Measurements from ENCODE around the gene MOV10L1. TPM values are rescaled to one million over a fixed set of nuclear protein-coding genes. Genes with fewer than 3 reads are reported as not detected.

MOV10L1 gene
- total RNA-seq, 2 experiments from 2014 or later: not detected

DNA sequence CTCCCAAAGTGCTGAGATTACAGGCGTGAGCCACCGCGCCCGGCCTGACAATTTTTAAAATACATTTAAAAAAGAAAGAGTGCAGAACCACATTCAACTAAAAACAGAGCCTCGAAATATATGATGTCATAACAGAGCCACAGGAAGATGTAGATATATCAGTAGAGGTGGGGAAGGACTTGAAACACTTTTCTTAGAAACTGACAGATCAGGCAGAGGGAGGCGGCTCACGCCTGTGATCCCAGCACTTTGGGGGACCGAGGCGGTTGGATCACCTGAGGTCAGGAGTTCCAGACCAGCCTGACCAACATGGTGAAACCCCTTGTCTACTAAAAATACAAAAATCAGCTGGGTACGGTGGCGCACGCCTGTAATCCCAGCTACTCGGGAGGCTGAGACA, 11.6 kb upstream of the MOV10L1 start:
- CTCF ChIA-PET: no interaction called here
- H3K27me3 Mint-ChIP-seq: peaks cover 16% of the 10 kb centered on the region
- H3K36me3 ChIP-seq (ENCODE audit: insufficient read depth, low read length): no peaks in the 10 kb centered on the region

DNA sequence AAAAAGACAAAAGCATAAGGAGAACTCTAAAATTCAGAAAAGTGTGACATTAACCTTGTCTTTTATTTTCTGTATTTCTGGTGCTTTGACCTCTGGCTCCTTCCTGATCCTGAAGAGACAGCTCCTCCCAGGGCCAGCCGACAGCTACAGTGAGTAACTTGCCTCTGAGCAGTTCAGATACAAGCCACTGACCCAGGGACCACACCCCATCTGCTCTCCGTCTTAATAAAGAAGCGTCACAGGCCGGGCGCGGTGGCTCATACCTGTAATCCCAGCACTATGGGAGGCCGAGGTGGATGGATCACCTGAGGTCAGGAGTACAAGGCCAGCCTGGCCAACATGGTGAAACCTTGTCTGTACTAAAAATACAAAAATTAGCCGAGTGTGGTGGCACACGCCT, 11.0 kb upstream of the MOV10L1 start:
- no peaks in the 10 kb centered on the region for H3K36me3 ChIP-seq (ENCODE audit: insufficient read depth, low read length)
- H3K4me3 ChIP-seq (ENCODE audit: low read length): no peak overlapping the region
- CTCF ChIA-PET: no interaction called here
- H3K9me3 Mint-ChIP-seq: no peaks in the 10 kb centered on the region
- intact Hi-C loops (cut with DNase I, micrococcal nuclease): no loop called here
- no peaks in the 10 kb centered on the region for H3K4me1 ChIP-seq (ENCODE audit: insufficient read depth, low read length)
- peaks cover 20% of the 10 kb centered on the region for H3K27me3 Mint-ChIP-seq
- no peak for DNase-seq
- H3K4me3 Mint-ChIP-seq: no peak overlapping the region
- H3K27ac Mint-ChIP-seq: no peak overlapping the region
- ATAC-seq (ENCODE audit: poor library complexity): no peak
- H3K36me3 Mint-ChIP-seq (ENCODE audit: low read depth): no peaks in the 10 kb centered on the region
- H3K4me1 Mint-ChIP-seq (ENCODE audit: low read depth): no peaks in the 10 kb centered on the region
- H3K27ac ChIP-seq (ENCODE audit: low read depth in 1 of 2, low read length in 2 of 2): no peak overlapping the region
- TF ChIP-seq, protein P1, sequence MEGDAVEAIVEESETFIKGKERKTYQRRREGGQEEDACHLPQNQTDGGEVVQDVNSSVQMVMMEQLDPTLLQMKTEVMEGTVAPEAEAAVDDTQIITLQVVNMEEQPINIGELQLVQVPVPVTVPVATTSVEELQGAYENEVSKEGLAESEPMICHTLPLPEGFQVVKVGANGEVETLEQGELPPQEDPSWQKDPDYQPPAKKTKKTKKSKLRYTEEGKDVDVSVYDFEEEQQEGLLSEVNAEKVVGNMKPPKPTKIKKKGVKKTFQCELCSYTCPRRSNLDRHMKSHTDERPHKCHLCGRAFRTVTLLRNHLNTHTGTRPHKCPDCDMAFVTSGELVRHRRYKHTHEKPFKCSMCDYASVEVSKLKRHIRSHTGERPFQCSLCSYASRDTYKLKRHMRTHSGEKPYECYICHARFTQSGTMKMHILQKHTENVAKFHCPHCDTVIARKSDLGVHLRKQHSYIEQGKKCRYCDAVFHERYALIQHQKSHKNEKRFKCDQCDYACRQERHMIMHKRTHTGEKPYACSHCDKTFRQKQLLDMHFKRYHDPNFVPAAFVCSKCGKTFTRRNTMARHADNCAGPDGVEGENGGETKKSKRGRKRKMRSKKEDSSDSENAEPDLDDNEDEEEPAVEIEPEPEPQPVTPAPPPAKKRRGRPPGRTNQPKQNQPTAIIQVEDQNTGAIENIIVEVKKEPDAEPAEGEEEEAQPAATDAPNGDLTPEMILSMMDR (IDR thresholded peaks at IDR 0.05): no peak
- H3K9me3 ChIP-seq (ENCODE audit: control insufficient read depth in 1 of 2, insufficient read depth in 1 of 2, low read length in 2 of 2): peaks cover 0 to 4% of the 10 kb centered on the region in 2 experiments
- peaks cover 3 to 13% of the 10 kb centered on the region in 2 experiments for H3K27me3 ChIP-seq (ENCODE audit: control insufficient read depth in 1 of 2, insufficient read depth in 2 of 2, low read length in 2 of 2)
- POLR2A ChIA-PET: no interaction called here

More for the DNA sequence above, 11.6 kb upstream of the MOV10L1 start:
- intact Hi-C loops (cut with DNase I, micrococcal nuclease): no loop called here
- Histone ChIP-seq H3K4me1 (ENCODE audit: insufficient read depth, low read length) (no peaks in the 10 kb centered on the region), H3K27me3 (ENCODE audit: control insufficient read depth in 1 of 2, insufficient read depth in 2 of 2, low read length in 2 of 2) (peaks cover 0 to 8% of the 10 kb centered on the region in 2 experiments), H3K27ac (ENCODE audit: low read depth in 1 of 2, low read length in 2 of 2) (no peak overlapping the region), H3K4me3 (ENCODE audit: low read length) (no peak overlapping the region), H3K9me3 (ENCODE audit: control insufficient read depth in 1 of 2, insufficient read depth in 1 of 2, low read length in 2 of 2) (no peaks in the 10 kb centered on the region)
- no peak for ATAC-seq (ENCODE audit: poor library complexity)
- DNase-seq: no peak
- no peak overlapping the region for H3K27ac Mint-ChIP-seq
- H3K36me3 Mint-ChIP-seq (ENCODE audit: low read depth): no peaks in the 10 kb centered on the region
- H3K4me3 Mint-ChIP-seq: no peak overlapping the region
- TF ChIP-seq, protein P1 (IDR thresholded peaks at IDR 0.05): no peak
- no peaks in the 10 kb centered on the region for H3K4me1 Mint-ChIP-seq (ENCODE audit: low read depth)
- POLR2A ChIA-PET: no interaction called here
- H3K9me3 Mint-ChIP-seq: no peaks in the 10 kb centered on the region

DNA sequence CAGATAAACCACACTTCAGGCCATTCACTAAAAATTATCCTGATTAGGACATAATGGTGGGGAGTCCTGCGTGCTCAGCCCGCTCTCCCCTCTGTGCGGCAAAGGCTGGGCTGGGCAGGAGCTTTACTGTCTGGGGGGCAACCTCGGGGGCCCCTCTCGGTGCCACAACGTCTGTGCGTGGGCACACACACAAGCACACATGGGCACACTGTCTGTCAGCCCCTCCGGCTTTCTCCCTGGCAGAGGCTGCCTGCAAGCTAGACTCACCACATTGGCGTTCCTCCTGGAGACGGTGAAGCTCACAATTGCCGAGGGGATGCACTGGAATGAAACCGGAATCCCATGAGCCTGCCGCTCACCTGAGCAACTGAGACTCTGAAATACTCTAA, 9.7 kb upstream of the MOV10L1 start:
- no peak overlapping the region for H3K4me3 Mint-ChIP-seq
- POLR2A ChIA-PET: no interaction called here
- DNase-seq: no peak
- CTCF ChIA-PET: no interaction called here
- H3K4me1 Mint-ChIP-seq (ENCODE audit: low read depth): no peaks in the 10 kb centered on the region
- peaks cover 25% of the 10 kb centered on the region for H3K27me3 Mint-ChIP-seq
- Histone ChIP-seq H3K36me3 (ENCODE audit: insufficient read depth, low read length) (no peaks in the 10 kb centered on the region), H3K27ac (ENCODE audit: low read depth in 1 of 2, low read length in 2 of 2) (no peak overlapping the region), H3K4me3 (ENCODE audit: low read length) (no peak overlapping the region), H3K27me3 (ENCODE audit: control insufficient read depth in 1 of 2, insufficient read depth in 2 of 2, low read length in 2 of 2) (peaks cover 7 to 20% of the 10 kb centered on the region in 2 experiments), H3K4me1 (ENCODE audit: insufficient read depth, low read length) (no peaks in the 10 kb centered on the region), H3K9me3 (ENCODE audit: control insufficient read depth in 1 of 2, insufficient read depth in 1 of 2, low read length in 2 of 2) (peaks cover 0 to 8% of the 10 kb centered on the region in 2 experiments)
- no peak for ATAC-seq (ENCODE audit: poor library complexity)
- no peak overlapping the region for H3K27ac Mint-ChIP-seq
- H3K36me3 Mint-ChIP-seq (ENCODE audit: low read depth): no peaks in the 10 kb centered on the region
- H3K9me3 Mint-ChIP-seq: no peaks in the 10 kb centered on the region
- intact Hi-C loops (cut with DNase I, micrococcal nuclease): no loop called here
- TF ChIP-seq, protein P1 (IDR thresholded peaks at IDR 0.05): no peak
